ENCODE results near the gene PLSCR3. TPM values are rescaled to one million over a fixed set of nuclear protein-coding genes. Genes with fewer than 3 reads are reported as not detected.

PLSCR3 gene
- total RNA-seq: 19.6 and 21.7 TPM in 2 replicates

DNA sequence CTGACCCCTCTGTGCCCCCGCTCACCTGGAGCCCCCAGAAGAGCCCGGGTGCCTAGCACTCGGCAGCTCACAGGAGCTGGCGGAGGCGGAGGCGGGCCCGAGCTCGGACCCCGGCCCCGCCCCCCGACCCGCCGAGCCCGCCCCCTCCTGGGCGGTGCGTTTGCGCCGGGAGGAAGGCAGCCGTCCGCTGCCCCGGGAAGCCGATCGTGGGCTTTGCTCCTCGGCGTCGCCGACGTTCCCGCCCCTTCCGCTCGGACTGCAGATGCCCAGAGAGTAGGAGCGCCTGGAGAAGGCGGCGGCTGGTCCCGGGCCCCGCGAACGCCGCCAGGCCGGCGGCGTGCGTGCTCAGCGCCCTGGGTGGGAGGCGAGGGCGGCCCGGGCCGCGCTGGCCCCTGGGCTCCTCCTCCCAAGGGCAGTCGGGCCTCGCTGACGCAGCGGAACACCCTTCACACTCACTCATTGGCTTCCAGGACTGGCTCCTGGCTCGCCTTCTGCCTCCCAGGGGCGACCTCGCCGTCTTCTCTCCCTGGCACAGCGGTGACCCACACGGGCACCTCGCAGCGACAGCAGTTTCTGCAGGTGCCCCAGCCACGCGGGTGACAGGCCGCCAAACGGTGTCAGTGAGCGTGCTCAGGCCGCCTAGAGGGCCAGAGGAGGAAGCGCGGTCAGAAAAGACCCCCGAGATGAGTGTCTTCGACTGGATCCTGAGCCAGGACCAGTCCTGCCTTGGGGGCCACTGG, at the start of gene PLSCR3:
Gene PLSCR3 (minus strand): TSS at position 74 of the 740 bp plus-strand sequence. CDS start 415 bp downstream, outside the sequence.

DNA sequence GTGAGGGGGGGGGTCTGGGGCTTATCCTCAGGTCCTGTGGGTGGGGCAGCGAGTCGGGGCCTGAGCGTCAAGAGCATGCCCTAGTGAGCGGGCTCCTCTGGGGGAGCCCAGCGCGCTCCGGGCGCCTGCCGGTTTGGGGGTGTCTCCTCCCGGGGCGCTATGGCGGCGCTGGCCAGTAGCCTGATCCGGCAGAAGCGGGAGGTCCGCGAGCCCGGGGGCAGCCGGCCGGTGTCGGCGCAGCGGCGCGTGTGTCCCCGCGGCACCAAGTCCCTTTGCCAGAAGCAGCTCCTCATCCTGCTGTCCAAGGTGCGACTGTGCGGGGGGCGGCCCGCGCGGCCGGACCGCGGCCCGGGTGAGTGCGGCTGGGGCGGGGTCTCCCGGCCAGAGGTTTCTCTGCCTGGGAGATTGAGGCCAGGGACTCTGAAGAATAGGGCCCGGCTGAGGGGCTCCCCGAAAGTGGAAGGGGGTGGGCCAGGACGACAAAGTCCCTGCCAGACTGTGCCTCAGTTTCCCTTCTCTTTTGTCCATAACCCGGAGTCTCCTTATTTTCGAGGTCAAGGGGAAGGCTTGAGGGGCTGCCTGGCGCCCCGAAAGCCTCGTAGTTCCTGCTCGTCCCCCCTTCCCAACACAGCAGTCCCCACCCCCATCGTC, 45.3 kb upstream of the PLSCR3 start, which contains the start of gene FGF11:
Gene FGF11 (plus strand): TSS at position 51 of the 651 bp plus-strand sequence. CDS start 109 bp downstream, at position 160.

DNA sequence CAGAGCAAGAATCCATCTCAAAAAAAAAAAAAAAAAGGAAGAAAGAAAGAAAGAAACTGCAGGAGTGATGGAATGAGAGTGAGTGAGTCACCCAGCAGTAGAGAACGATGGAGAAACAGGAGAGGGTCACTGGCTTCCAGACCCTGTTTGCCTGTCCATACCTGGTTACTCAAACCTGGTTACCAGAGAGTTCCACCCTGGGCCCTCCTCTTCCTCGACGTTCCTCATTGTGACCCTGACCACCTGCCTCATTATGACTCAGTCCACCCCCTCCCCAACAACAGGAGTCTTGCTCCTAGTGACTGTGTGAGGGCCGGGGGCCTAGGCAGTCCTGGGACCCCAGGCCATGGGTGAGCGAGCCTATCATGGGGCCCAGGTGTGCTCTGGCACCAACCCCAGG, 34.2 kb upstream of the PLSCR3 start, which contains the start of gene SPEM3:
Gene SPEM3 (plus strand): TSS at position 301 of the 400 bp plus-strand sequence. CDS start 46 bp downstream, at position 347.

DNA sequence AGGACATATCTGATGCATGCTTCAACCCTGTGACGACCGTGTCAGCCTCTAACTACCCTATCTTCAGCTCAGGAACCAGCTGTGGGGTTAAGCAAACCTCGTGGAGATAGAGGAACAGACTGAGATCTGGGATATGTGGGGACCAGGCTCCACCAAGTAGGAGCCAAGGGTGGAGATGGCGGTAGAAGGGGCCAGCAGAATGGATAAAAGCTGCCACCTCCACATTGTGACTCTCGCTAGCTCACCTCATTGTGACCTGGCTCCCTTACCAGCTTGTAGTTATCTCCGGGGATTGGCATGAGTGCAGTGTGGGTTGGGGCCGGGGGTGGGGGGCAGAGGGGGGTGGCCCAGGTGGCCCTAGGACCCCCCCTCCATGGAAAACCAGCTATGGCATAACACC, 31.0 kb upstream of the PLSCR3 start, which contains the start of gene SPEM2:
Gene SPEM2 (plus strand): TSS at position 301 of the 400 bp plus-strand sequence. CDS start 73 bp downstream, at position 374.

DNA sequence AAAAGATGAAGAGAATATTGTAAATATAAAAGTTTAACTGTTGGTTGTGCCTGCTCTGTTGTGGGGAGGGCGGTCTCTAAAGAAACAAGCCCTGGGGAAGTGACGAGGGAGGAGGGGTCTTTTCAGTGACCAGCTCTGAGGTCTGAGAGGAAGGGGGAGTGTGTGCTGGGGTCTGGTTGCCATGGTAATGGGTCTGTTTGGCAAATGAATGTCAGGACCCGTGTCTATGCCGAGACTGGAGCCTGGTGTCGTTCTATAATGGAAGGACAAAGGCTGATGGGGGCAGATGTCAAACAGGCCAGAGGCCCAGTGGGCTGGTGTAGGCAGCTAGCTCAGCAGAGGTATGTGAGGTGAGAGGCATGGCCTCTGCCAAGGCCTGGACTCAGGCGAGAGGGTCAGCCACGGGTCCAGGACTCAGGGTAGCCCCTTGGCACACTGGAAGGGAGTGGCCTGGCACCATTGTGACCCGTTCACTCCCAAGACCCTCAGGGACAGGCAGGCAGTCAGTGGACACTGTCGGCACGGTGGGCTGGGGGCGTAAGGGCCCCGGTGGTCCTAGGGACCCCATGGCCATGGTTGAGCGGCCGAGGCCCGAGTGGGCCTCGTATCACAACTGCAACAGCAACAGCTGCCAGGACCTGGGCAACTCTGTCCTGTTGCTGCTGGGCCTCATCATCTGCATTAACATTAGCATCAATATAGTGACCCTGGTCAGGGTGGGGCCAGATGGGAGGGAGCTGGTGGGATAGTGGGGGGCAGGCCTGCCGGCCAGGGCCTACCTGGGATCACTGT, 25.7 kb upstream of the PLSCR3 start, which contains the start of gene SPEM1:
Gene SPEM1 (plus strand): TSS at position 506 of the 792 bp plus-strand sequence. CDS start 61 bp downstream, at position 567.

DNA sequence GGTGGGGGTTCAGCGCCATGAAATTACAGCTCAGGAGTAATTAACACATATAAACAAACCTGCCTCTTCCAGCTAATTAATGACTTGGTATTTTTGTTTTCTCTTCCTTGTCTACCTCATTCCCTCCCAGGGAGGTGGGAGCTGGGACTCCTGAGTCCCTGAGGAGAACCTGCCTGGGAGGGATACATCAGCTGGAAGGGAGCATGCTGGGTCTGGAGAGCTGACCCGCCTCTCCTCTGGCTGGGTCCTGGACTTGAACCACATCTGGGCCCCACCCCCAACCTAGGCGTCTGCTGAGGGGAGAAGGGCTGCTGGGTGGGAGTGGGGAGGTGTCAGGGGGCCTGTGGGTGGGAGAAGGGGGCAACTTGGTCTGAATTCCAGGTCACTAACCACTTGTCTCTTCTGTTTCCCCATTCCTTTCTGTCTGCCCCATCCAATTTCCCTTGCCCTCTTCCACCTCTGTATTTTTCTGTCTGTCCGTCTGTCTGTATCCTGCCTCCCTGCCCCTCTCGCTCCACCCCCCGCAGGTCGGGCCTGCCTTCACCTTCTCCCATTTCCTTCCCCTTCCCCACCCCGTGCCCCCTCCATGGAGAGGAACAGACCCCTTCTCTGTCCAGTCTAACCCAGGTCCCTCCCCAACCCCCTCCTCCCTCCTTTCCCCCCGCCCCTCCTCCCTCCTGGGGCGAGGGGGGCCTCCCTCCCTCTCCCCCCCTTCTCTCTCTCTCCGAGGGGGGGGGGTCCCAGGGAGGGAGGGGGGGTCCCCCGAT, 13.3 kb upstream of the PLSCR3 start, which contains the start of gene NLGN2:
Gene NLGN2 (plus strand): TSS at position 361 of the 767 bp plus-strand sequence. CDS start 411 bp downstream, outside the sequence.

GRCh38 chr17:7403977-7404736, 9.8 kb upstream of the PLSCR3 start, which contains the start of gene TMEM256:
TMEM256 (minus strand) TSS chr17:7404097; CDS start chr17:7404084, 13 bp downstream.

DNA sequence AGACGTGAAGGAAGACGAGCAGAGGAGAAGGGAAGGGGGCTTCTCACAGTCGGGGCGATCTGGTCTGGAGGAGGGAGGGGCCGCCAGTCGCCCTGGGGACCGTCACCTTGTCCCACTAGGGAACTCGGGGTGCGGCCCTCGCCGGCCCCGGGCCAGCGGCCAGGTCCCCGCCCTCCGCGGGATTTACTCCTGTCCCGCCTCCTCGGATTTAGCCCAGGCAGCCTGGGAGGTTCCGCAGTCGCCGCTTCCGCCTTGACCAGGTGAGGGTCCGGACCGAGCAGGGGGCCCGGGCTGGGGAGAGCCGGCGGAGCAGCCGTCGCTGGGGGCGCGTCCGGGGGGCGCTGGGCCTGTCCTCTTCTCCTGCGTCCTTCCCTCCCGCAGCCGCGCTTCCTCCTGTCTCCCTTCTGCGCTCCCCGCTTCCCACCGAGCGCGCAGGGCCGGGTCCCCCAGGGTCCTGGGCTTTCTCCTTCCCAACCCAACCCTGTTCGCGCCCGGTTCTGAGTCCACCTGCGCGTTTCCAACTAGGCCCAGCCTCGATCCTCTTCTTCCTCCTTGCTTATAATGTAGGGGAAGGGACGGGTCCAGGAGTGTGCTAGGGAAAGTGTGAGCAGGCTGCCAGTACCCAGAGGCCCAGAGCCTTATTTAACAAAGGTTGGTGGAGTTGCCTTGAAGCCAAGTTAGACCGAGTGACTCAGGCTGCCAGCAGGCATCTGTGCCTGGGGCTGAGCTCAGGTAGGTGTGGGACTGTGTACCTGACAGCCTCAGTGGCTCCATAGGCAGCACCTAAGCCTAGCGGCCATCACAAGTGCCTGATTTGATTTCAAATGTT, 13.3 kb downstream of the PLSCR3 start, which contains the start of gene TNK1:
Gene TNK1 (plus strand): TSS at position 235 of the 829 bp plus-strand sequence. CDS start 1,838 bp downstream, outside the sequence.

GRCh38 chr17:7355053-7355452, 39.3 kb downstream of the PLSCR3 start, which contains the start of gene TMEM95:
TMEM95 (plus strand) TSS chr17:7355156; CDS start chr17:7355205, 49 bp downstream.

GRCh38 chr17:7351665-7352502, 42.4 kb downstream of the PLSCR3 start, which contains the start of gene KCTD11:
KCTD11 (plus strand) TSS chr17:7352162.

Other genes with a start within 250 kb of the PLSCR3 start
- gene ASGR1, start 215.2 kb downstream of the PLSCR3 start, total RNA-seq: 0.65 and 0.76 TPM in 2 replicates
- gene DLG4, start 174.7 kb downstream of the PLSCR3 start, total RNA-seq: 7.7 and 8.8 TPM in 2 replicates
- 205 and 214 TPM in 2 replicates for gene ACADVL, start 174.6 kb downstream of the PLSCR3 start, total RNA-seq
- 54.4 and 63.1 TPM in 2 replicates for gene DVL2, start 160.0 kb downstream of the PLSCR3 start, total RNA-seq
- 34.4 and 38.5 TPM in 2 replicates for gene PHF23, start 155.1 kb downstream of the PLSCR3 start, total RNA-seq
- gene GABARAP, start 152.1 kb downstream of the PLSCR3 start, total RNA-seq: 315 and 440 TPM in 2 replicates
- 30.1 and 39.5 TPM in 2 replicates for gene CTDNEP1, start 142.8 kb downstream of the PLSCR3 start, total RNA-seq
- gene ELP5, start 142.3 kb downstream of the PLSCR3 start, total RNA-seq: 31.6 and 39.1 TPM in 2 replicates
- gene CLDN7, start 132.0 kb downstream of the PLSCR3 start, total RNA-seq: 2.4 and 2.7 TPM in 2 replicates
- gene SLC2A4, start 112.8 kb downstream of the PLSCR3 start, total RNA-seq: 0.11 TPM in 1 of 2 replicates, not detected in the other
- gene YBX2, start 99.9 kb downstream of the PLSCR3 start, total RNA-seq: 0.13 TPM in 1 of 2 replicates, not detected in the other
- 575 and 584 TPM in 2 replicates for gene EIF5A, start 86.9 kb downstream of the PLSCR3 start, total RNA-seq
- gene GPS2, start 79.2 kb downstream of the PLSCR3 start, total RNA-seq: 38.2 and 42.2 TPM in 2 replicates
- gene NEURL4, start 65.2 kb downstream of the PLSCR3 start, total RNA-seq: 7.7 and 13.2 TPM in 2 replicates
- gene ACAP1, start 58.0 kb downstream of the PLSCR3 start, total RNA-seq: 0.11 and 0.26 TPM in 2 replicates
- gene KCTD11, start 42.4 kb downstream of the PLSCR3 start, total RNA-seq: 8.9 and 11.2 TPM in 2 replicates
- not detected in 2 replicates for gene TMEM95, start 39.4 kb downstream of the PLSCR3 start, total RNA-seq
- 4.1 and 4.6 TPM in 2 replicates for gene TNK1, start 13.4 kb downstream of the PLSCR3 start, total RNA-seq
- 30.4 and 56.3 TPM in 2 replicates for gene TMEM256, start 9.6 kb upstream of the PLSCR3 start, total RNA-seq
- 6.9 and 8.6 TPM in 2 replicates for gene NLGN2, start 13.3 kb upstream of the PLSCR3 start, total RNA-seq
- gene SPEM1, start 25.8 kb upstream of the PLSCR3 start, total RNA-seq: not detected in 2 replicates
- gene SPEM2, start 31.1 kb upstream of the PLSCR3 start, total RNA-seq: not detected in 2 replicates
- not detected in 2 replicates for gene SPEM3, start 34.3 kb upstream of the PLSCR3 start, total RNA-seq
- gene TMEM102, start 40.9 kb upstream of the PLSCR3 start, total RNA-seq: 2.5 and 2.8 TPM in 2 replicates
- gene FGF11, start 45.0 kb upstream of the PLSCR3 start, total RNA-seq: 0.76 and 0.91 TPM in 2 replicates
- 5.2 and 5.4 TPM in 2 replicates for gene CHRNB1, start 50.5 kb upstream of the PLSCR3 start, total RNA-seq
- 40.2 and 41.4 TPM in 2 replicates for gene ZBTB4, start 85.1 kb upstream of the PLSCR3 start, total RNA-seq
- gene SLC35G6, start 86.9 kb upstream of the PLSCR3 start, total RNA-seq: not detected in 2 replicates
- gene POLR2A, start 89.8 kb upstream of the PLSCR3 start, total RNA-seq: 85.8 and 100.0 TPM in 2 replicates
- gene TNFSF12, start 154.5 kb upstream of the PLSCR3 start, total RNA-seq: 11.6 and 16.1 TPM in 2 replicates
- 4.5 and 5.0 TPM in 2 replicates for gene TNFSF13, start 164.2 kb upstream of the PLSCR3 start, total RNA-seq
- gene SENP3, start 167.4 kb upstream of the PLSCR3 start, total RNA-seq: 46.4 and 48.1 TPM in 2 replicates
- 102 and 116 TPM in 2 replicates for gene CD68, start 185.1 kb upstream of the PLSCR3 start, total RNA-seq
- 93.2 and 97.4 TPM in 2 replicates for gene MPDU1, start 189.3 kb upstream of the PLSCR3 start, total RNA-seq
- 0.11 and 0.26 TPM in 2 replicates for gene SOX15, start 195.6 kb upstream of the PLSCR3 start, total RNA-seq
- 26.9 and 28.2 TPM in 2 replicates for gene FXR2, start 220.4 kb upstream of the PLSCR3 start, total RNA-seq
- gene SAT2, start 233.3 kb upstream of the PLSCR3 start, total RNA-seq: 41.3 and 41.4 TPM in 2 replicates
- gene SHBG, start 235.6 kb upstream of the PLSCR3 start, total RNA-seq: 1.3 TPM in 1 of 2 replicates, not detected in the other

Data from articular chondrocyte of knee joint (primary cell).